Activated T-cell treated with anti-CD3 and anti-CD28 coated beads, Interleukin-2, amount 50 U/mL, for 48 hours (primary cell): Measurements from ENCODE around the gene PGAP6.
A peak's percentile ranks its signal among the peaks of the same experiment; 100 is the strongest.
"Not testable (repeated sequence)": the region's sequence is repeated elsewhere in the genome, so short reads cannot be mapped to it uniquely, and the experiment has no call there.

Experiments used
- DNase-seq, 2 experiments: peaks; one replicate each; pipeline ENCODE4 v3.0.0-alpha.2; 2020

PGAP6 gene

GRCh38 chr16:366476-366875 is 15.3 kb downstream of the PGAP6 start:
- DNase-seq: no peak

DNA sequence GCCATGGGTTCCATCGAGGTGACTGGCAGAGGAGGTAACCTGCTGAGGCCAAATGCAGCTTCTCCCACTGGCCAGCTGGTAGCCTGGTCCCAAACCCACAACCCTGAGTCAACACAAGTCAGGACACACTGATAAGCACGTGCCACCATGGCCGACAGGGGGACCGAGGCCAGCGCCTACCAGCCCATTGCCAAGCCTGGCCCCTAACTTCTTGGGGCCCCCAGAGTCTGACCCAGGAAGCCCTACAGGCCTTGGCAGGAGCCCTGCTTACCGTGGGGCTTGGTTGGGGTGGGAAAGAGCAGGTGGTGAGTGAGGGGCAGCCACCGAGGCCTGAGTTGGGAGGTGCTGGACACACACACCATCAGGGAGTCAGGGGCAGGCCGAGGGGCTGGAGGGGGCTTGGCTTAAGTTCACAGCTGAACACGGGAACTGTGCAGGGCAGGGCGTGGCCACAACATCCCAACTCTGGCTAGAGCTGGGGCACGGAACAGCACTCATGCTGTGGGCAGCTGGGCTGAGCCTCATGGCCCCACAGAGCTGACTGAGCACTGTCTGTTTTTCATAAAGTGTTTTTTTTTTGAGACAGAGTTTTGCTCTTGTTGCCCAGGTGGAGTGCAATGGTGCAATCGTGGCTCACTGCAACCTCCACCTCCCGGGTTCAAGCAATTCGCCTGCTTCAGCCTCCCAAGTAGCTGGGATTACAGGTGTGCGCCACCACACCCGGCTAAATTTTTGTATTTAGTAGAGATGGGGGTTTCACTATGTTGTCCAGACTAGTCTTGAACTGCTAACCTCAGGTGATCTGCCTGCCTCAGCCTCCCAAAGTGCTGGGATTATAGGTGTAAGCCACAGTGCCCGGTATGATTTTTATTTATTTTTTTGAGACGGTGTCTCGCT is 16.9 kb downstream of the PGAP6 start:
- no peak for DNase-seq

GRCh38 chr16:363766-364490 is 17.9 kb downstream of the PGAP6 start:
- no peak for DNase-seq

- DNase-seq: no peak
Measured at GRCh38 chr16:363110-363765, 18.5 kb downstream of the PGAP6 start.

DNA sequence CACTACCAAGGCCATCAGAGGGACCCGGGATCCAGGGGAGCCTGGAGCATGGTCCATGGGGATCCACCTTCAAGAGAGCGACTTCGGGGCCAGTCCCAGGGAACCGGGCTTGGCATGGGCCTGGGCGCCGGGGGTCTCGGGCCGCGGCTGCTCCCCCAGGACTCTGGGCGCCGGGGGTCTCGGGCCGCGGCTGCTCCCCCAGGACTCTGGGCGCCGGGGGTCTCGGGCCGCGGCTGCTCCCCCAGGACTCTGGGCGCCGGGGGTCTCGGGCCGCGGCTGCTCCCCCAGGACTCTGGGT is 19.1 kb downstream of the PGAP6 start:
- not testable (repeated sequence) for DNase-seq

DNA sequence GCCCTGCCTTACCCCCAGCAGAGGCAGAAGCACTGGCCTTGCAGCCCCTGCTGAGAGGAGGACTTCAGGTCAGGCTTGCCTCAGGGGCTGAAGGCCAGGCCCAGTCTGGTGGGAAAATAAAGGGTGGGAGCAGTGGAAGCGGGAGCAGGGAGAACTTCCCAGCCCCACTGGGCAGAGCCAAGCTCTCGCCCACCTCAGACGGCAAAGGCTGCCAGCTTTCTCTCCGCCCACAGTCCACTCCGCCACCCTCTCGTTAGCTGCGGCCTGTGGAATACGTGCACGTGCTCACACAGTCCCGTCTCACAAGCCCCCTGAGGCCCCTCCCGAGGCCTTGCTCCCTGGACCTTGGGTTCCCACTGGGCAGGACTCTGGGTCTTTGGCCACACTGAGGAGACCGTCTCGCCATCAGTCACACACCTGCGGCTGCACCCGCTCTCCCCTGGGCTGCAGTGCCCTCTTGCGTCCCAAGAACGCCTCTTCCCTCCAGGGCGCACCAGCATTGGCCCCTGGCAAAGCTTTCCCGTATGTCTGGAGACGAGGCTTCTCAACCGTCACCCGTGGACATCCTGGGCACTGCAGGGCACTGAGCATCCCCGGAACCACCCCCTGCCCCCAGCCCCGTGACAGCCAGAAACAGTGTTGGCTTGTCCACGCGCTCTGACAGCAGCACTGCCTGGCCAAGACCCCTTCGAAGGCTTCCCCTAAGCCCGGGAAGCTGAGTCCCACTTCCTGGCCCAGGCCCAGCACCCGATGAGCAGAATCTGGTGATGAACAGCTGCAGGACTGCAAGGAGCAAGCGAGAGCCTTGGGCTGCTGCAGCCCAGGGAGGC is 19.7 kb downstream of the PGAP6 start:
- DNase-seq: peak; percentile 83

GRCh38 chr16:361341-361871 is 20.4 kb downstream of the PGAP6 start:
- no peak for DNase-seq

DNA sequence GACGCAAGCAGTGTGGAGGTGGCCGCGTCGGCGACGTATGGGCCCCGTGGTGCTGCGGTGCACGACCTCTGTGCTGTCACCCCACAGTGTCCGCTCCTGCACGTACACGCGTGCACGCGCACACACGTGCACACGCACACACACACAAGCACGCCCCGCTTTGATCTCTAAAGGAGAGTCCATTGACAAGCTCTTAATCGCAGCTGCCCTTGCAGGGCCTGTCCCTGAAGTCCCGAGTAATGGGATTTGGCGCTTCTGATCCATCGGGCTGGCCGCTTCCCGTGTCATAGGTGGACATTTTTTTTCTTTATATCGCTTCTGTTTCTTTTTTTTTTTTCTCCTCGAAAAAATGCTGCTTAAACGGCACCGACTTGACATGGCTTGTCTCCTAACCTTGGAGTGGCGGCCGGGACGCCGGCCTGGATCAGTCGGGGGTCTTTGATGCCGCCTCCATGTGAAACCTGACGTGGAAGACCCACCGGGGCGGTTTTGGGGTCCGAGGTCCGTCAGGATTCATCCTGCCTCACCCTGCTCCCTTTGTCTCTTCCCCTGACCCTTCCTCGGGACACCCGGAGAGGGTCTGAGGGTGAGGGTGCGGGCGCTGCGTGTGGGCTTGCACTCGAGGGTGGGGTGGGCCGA is 21.0 kb downstream of the PGAP6 start:
- no peak for DNase-seq

DNA sequence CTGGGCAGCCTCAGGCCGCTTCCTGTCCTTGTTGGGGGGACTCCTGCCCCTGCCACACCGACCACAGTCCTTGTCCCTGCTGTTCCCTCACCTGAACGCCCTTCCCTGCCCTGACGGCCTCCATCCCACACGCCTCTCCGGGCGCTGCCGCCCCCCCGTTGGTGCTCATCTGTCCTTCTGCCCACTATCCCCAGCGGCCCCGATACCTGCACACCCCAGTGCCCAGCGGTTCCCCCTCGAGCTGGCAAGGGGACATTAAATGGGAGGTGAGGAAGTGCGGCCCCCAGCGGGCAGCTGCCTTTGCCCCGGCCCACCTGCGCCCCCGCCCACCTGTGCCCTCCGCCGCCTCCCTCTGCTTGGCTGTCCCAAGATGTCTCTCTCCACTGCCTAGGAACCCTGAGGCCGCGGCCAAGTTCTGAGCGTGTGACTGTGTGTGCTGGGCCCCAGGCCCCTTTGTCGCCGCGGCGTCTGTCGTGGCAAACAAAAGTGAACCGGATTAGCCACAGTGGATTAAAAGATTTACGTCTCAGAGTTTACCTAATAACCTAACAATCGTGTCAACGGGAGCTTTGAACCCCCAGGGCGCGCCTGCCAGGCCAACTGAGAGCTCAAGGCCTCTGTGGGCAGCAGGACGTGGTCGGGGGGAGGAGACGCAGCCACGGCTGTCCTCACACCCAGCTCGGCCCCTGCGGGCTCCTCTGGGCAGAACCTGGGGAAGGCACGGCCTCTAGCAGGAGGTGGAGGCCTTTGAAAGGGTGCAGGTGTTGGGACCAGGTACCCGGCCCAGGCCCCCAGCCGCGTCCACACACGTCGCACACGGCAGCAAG is 21.7 kb downstream of the PGAP6 start:
- DNase-seq: no peak

GRCh38 chr16:359067-359763 is 22.6 kb downstream of the PGAP6 start:
- no peak for DNase-seq

GRCh38 chr16:356741-357140 is 25.0 kb downstream of the PGAP6 start:
- no peak for DNase-seq

DNA sequence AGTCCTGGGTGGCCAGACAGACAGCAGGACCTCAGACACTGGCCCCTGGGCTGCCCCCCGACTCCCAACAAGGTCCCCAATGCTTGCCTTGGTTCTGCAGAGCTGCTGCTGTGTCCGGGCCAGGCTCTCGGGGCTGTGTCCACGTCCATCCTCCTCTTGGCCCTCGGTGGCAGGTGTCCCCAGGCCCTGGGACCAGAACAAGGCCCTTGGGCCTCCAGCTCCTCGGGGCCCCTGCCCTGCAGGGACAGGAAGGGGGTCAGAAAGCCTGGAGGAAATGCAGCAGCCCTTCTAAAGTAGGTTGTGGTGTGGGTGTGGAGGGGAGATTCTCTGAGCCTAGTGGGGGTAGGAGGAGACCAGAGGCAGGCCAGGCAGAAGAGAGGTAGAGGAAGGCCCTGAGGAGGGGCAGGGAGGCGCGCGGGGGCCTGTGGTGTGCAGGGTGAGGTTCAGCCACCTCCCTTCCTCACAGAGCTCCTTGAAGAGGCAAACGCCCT is 26.8 kb downstream of the PGAP6 start:
- no peak for DNase-seq

- no peak for DNase-seq
Measured at GRCh38 chr16:354291-354881, 27.4 kb downstream of the PGAP6 start.

DNA sequence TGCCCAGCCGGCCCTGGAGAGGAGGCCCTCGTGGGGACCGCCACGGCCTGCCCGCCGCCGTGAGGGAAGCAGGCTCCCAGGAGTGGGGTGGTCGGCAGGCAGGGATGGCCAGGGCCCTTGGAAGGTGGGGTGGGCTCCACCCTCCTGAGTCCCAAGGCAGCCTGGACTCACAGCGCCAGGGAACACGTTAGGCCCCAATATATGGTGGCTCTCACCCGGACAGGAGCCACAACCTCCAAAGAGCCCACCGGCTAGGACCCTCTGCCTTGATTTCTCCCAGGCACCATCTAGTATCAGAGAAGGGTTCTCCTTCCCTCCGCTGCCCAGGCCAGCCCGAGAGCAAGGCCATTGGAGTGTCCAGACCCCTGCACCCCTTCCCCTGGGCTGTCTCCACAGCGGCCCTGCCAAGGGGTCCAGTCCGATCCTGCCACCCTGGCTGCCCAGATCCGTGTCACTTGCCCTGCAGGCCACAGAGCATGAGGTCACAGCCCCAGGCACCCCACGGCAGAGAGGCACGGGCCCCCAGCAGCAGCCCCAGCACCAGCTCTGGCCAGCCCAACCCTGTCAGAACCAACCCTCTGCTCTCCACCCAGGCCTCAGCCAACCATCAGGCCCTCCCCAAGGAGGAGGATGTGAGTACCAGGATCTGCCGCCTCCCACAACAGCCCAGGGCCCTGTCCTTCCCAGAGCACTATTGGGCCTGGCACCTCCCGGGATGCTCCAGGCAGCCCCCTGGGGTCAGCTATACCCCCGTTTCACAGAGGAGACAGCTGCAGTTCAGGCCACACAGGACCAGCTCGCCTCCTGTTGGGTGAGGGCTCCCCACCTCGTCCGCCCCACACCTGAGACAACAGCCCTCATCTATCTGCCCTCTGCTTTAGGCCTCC is 28.1 kb downstream of the PGAP6 start:
- no peak for DNase-seq

- peak; percentile 100 for DNase-seq
Measured at GRCh38 chr16:352547-353403, 29.0 kb downstream of the PGAP6 start, which contains the start of gene AXIN1. AXIN1 (minus strand) TSS chr16:352723; CDS start chr16:347025, 5,698 bp downstream.

- DNase-seq: no peak
Measured at GRCh38 chr16:351804-352520, 29.8 kb downstream of the PGAP6 start.

GRCh38 chr16:350203-350602 is 31.6 kb downstream of the PGAP6 start:
- no peak for DNase-seq
